ENCODE results near the gene PRR30. TPM values are rescaled to one million over a fixed set of nuclear protein-coding genes. Genes with fewer than 3 reads are reported as not detected.

Gene PRR30
- total and polyA plus RNA-seq, 2 of the 4 experiments (the other 2 are of a cell fraction): not detected

DNA sequence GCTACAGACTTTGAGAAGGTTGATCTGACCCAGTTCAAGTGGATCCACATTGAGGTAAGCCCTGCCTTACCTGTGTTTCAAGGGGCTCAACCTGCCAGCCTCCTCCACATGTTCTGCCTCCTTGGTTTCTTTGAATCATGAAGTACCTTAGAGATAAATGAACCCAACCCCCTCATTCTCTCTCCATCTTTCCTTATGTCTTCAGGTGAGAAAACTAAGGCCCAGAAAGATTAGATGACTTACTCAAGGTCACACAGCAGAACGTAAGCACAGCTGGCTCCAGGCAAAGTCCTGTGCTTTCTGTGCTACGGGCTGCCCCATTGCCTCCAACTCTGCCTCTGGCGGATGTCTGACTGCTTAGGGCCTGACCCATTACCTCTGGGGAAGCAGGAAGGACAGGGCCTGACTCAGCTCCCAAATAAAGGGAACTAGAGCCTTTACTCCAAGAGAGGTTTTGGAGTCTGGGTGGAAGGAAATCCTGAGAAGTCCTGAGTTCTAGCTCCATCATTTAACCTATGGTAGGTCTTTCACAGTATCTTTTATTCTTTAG lies 42.4 kb downstream of the PRR30 start:
- Histone ChIP-seq H3K4me1 (ENCODE audit: control insufficient read depth, insufficient read depth, low read length) (0 out of 2 replicates have a peak, but pooled peaks cover 3% of the 10 kb centered on the region), H4K91ac (ENCODE audit: insufficient read depth, low read depth, low read length) (no peak overlapping the region), H3K56ac (ENCODE audit: extremely low read depth, insufficient read depth, low read length) (no peak overlapping the region), H2AK9ac (replicated peaks; ENCODE audit: low read depth, low read length, poor library complexity) (peak overlapping the region; percentile 63), H3K4me3 (ENCODE audit: insufficient read depth, low read depth, low read length) (no peak overlapping the region), H3K23ac (ENCODE audit: low read depth, low read length) (no peak overlapping the region), H3K9me3 (ENCODE audit: control insufficient read depth, insufficient read depth, low read length) (no peaks in the 10 kb centered on the region), H4K8ac (ENCODE audit: low read depth in 2 of 2, low read length in 2 of 2) (no peak overlapping the region), H3K4me2 (ENCODE audit: low read depth, low read length) (no peak overlapping the region), H3K9me1 (ENCODE audit: insufficient read depth, low read length) (peaks cover 7% of the 10 kb centered on the region; the same call in 1 of the 2 replicates), H3K18ac (ENCODE audit: low read depth, low read length) (no peak overlapping the region), H2BK5ac (ENCODE audit: low read depth, low read length, poor library complexity, severe bottlenecking) (no peak overlapping the region), H2BK120ac (ENCODE audit: low read depth, low read length) (no peak overlapping the region), H3K4ac (ENCODE audit: low read depth, low read length) (no peak overlapping the region), H2AFZ (replicated peaks; ENCODE audit: low read length, poor library complexity) (peak overlapping the region; percentile 98), H2AK5ac (ENCODE audit: low read depth, low read length) (peak overlapping the region; percentile 20; the same call in 1 of the 2 replicates), H3K27ac (ENCODE audit: insufficient read depth, low read length) (no peak overlapping the region), H4K5ac (ENCODE audit: low read depth, low read length) (no peak overlapping the region), H2BK15ac (ENCODE audit: low read depth, low read length) (no peak overlapping the region), H2BK20ac (ENCODE audit: low read depth, low read length) (no peak overlapping the region), H3K14ac (replicated peaks; ENCODE audit: low read depth, low read length) (no peak overlapping the region), H3K27me3 (ENCODE audit: control insufficient read depth, insufficient read depth, low read length) (peaks cover 6% of the 10 kb centered on the region), H4K20me1 (ENCODE audit: insufficient read depth, low read length) (no peaks in the 10 kb centered on the region; the same call in 1 of the 2 replicates), H3K36me3 (ENCODE audit: control insufficient read depth, insufficient read depth, low read length) (no peaks in the 10 kb centered on the region), H3K79me1 (ENCODE audit: low read depth in 1 of 2, low read length in 2 of 2) (no peaks in the 10 kb centered on the region), H3K9ac (ENCODE audit: low read depth, low read length) (no peak overlapping the region)
- no CpG with 5 or more reads among the region's 3 CpGs for WGBS, 2 experiments (ENCODE audit: extremely low coverage in 2 of 2, insufficient read length in 1 of 2)
- TF ChIP-seq POLR2A (IDR thresholded peaks at IDR 0.05; ENCODE audit: low read depth, low read length): no peak
- TF ChIP-seq, protein P1, sequence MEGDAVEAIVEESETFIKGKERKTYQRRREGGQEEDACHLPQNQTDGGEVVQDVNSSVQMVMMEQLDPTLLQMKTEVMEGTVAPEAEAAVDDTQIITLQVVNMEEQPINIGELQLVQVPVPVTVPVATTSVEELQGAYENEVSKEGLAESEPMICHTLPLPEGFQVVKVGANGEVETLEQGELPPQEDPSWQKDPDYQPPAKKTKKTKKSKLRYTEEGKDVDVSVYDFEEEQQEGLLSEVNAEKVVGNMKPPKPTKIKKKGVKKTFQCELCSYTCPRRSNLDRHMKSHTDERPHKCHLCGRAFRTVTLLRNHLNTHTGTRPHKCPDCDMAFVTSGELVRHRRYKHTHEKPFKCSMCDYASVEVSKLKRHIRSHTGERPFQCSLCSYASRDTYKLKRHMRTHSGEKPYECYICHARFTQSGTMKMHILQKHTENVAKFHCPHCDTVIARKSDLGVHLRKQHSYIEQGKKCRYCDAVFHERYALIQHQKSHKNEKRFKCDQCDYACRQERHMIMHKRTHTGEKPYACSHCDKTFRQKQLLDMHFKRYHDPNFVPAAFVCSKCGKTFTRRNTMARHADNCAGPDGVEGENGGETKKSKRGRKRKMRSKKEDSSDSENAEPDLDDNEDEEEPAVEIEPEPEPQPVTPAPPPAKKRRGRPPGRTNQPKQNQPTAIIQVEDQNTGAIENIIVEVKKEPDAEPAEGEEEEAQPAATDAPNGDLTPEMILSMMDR (conservative IDR thresholded peaks at IDR 0.05; ENCODE audit: low read depth, low read length): no peak
- no peak for TF ChIP-seq SMC3 (IDR thresholded peaks at IDR 0.05; ENCODE audit: low read depth, low read length)
- no peak for TF ChIP-seq MXI1 (IDR thresholded peaks at IDR 0.05; ENCODE audit: borderline replicate concordance, low read depth, low read length)
- TF ChIP-seq USF2 (IDR thresholded peaks at IDR 0.05; ENCODE audit: low read depth, low read length): no peak
- TF ChIP-seq RFX5 (IDR thresholded peaks at IDR 0.05; ENCODE audit: low read depth, low read length): no peak
- TF ChIP-seq BHLHE40 (IDR thresholded peaks at IDR 0.05; ENCODE audit: low read depth, low read length): no peak
- TF ChIP-seq, protein P2, sequence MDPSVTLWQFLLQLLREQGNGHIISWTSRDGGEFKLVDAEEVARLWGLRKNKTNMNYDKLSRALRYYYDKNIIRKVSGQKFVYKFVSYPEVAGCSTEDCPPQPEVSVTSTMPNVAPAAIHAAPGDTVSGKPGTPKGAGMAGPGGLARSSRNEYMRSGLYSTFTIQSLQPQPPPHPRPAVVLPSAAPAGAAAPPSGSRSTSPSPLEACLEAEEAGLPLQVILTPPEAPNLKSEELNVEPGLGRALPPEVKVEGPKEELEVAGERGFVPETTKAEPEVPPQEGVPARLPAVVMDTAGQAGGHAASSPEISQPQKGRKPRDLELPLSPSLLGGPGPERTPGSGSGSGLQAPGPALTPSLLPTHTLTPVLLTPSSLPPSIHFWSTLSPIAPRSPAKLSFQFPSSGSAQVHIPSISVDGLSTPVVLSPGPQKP (IDR thresholded peaks at IDR 0.05; ENCODE audit: borderline replicate concordance, low read depth, low read length): no peak
- TF ChIP-seq CEBPB (IDR thresholded peaks at IDR 0.05; ENCODE audit: low read depth, low read length): no peak
- no peak for TF ChIP-seq RAD21 (IDR thresholded peaks at IDR 0.05; ENCODE audit: low read length)
- no peak for TF ChIP-seq CHD1 (IDR thresholded peaks at IDR 0.05; ENCODE audit: low read depth, low read length)
- no peak for TF ChIP-seq RCOR1 (IDR thresholded peaks at IDR 0.05; ENCODE audit: insufficient replicate concordance, low read length)
- TF ChIP-seq FOS (IDR thresholded peaks at IDR 0.05; ENCODE audit: low read depth, low read length): no peak
- no peak for TF ChIP-seq MAFK (IDR thresholded peaks at IDR 0.05; ENCODE audit: low read depth, low read length)
- no peak for TF ChIP-seq MAZ (IDR thresholded peaks at IDR 0.05; ENCODE audit: borderline replicate concordance, low read depth, low read length)
- in situ Hi-C loops (cut with MboI; ENCODE audit: low sequenced_read_pairs): loop anchor here (5.0 kb wide), 1 partner anchor 185 kb away; the partner anchor contains the start of gene TRIM54
- ChIA-PET POLR2A (ENCODE audit: unreplicated experiment) (no interaction called here), CTCF (interaction anchor here (2.2 kb wide), 1 partner anchor 95 kb away, joined by 7 read pairs; no protein-coding TSS in a partner anchor)
- no peak for DNase-seq
- intact Hi-C loops (cut with micrococcal nuclease): no loop called here
- dilution Hi-C loops (cut with HindIII; ENCODE audit: low sequenced_read_pairs, unreplicated experiment): no loop called here
- ATAC-seq (ENCODE audit: low read depth): no peak
- no TSS peak for BruUV-seq (replicated peaks)

All from IMR-90 (cell line).